Thyroid gland (tissue), 4 donors: ENCODE data around the gene PUM2.

Experiments used
- POLR2A ChIP-seq, 2 donors: fragments of 450-650 bp; IDR thresholded peaks; one replicate each; pipeline ENCODE4 v1.6.1; 2017; ENCODE audit warnings: antibody characterized with exemption in 2 of 2, mild to moderate bottlenecking in 2 of 2, moderate library complexity in 1 of 2
- TF ChIP-seq, protein P1 (sequence below), 6 experiments: fragments of 200-600 bp in 3 of 6; fragments of 450-650 bp in 3 of 6; sonication (generic) in 3 of 6; IDR thresholded peaks; one replicate each; pipeline ENCODE4 v1.5.1; 2016 to 2019; ENCODE audit warnings: antibody characterized with exemption in 6 of 6, mild to moderate bottlenecking in 2 of 6, inconsistent platforms in 1 of 6, moderate library complexity in 1 of 6

DNA sequence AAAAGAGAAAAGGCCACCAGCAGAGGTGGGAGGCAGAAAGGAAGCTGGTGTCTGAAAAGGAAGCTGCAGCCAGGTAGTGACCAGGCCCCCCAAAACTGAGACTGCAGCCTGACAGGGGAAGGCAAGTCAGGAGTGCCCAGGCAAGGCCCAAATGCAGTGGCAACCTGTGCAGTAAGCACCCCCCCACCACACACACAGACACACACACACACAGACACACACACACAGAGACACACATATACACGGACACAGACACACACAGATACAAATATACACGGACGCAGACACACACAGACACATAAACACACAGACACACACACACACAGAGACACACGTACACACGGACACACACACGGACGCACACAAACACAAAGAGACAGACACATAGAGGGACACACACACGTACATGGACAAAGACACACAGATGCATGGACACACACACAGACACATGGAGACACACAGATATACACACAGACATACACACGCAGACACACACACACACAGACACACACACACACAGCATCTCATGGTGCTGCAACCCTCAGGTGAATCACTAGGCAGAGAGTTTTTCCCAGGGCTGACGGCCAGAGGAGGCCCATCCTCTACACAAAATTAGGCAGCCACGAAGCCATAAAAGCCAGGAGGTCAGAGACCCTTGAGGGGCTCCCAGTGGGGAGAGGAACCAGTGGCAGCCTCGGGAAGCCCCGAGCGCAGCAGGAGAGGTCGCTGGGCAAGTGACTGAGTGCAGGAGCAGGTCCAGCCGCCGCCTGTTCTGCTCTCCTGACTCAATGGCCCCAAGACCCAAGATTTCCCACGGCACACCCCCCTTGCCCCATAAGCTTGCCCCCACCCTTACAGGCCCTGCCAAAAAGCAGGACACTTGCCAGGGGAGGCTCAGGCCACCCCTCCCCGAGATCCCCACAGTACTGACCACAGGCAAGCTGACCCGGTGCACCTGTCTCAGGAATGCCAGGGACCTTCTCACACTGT, 132.0 kb downstream of the PUM2 start:
- TF ChIP-seq, protein P1, sequence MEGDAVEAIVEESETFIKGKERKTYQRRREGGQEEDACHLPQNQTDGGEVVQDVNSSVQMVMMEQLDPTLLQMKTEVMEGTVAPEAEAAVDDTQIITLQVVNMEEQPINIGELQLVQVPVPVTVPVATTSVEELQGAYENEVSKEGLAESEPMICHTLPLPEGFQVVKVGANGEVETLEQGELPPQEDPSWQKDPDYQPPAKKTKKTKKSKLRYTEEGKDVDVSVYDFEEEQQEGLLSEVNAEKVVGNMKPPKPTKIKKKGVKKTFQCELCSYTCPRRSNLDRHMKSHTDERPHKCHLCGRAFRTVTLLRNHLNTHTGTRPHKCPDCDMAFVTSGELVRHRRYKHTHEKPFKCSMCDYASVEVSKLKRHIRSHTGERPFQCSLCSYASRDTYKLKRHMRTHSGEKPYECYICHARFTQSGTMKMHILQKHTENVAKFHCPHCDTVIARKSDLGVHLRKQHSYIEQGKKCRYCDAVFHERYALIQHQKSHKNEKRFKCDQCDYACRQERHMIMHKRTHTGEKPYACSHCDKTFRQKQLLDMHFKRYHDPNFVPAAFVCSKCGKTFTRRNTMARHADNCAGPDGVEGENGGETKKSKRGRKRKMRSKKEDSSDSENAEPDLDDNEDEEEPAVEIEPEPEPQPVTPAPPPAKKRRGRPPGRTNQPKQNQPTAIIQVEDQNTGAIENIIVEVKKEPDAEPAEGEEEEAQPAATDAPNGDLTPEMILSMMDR (IDR thresholded peaks at IDR 0.05), result no peak
- TF ChIP-seq POLR2A (IDR thresholded peaks at IDR 0.05), result no peak
